GM19035 (cell line): ENCODE data around the gene ENTPD5.

Experiments
- ATAC-seq: cut with Tn5 transposase; IDR thresholded peaks from one replicate; pipeline ENCODE4 v1.9.1; 2021; ENCODE audit not compliant: unreplicated experiment

The ENTPD5 gene

GRCh38 chr14:74018586-74019407 is at the start of gene ENTPD5, which contains the start of gene BBOF1:
Gene ENTPD5, minus strand, starts transcription at chr14:74019288. Its CDS starts 31,186 bp downstream, at chr14:73988102.
Gene BBOF1, plus strand, starts transcription at chr14:74019349. Its CDS starts 130 bp downstream, at chr14:74019479.
- ATAC-seq = peak; percentile 88

GRCh38 chr14:74065746-74066575 is 46.9 kb upstream of the ENTPD5 start:
- no peak for ATAC-seq

- no peak for ATAC-seq
Measured at GRCh38 chr14:74064883-74065282, 45.8 kb upstream of the ENTPD5 start.

- no peak for ATAC-seq
Measured at GRCh38 chr14:74064426-74064825, 45.3 kb upstream of the ENTPD5 start.

- no peak for ATAC-seq
Measured at GRCh38 chr14:74062809-74063150, 43.7 kb upstream of the ENTPD5 start.

- ATAC-seq = no peak
Measured at GRCh38 chr14:74049876-74050495, 30.9 kb upstream of the ENTPD5 start.

- ATAC-seq = no peak
Measured at GRCh38 chr14:74048281-74048680, 29.2 kb upstream of the ENTPD5 start.

GRCh38 chr14:74045522-74045921 is 26.4 kb upstream of the ENTPD5 start:
- ATAC-seq = no peak

- no peak for ATAC-seq
Measured at GRCh38 chr14:74042296-74042695, 23.2 kb upstream of the ENTPD5 start.

- ATAC-seq = no peak
Measured at GRCh38 chr14:74038020-74038859, 19.2 kb upstream of the ENTPD5 start.

GRCh38 chr14:74035556-74035955 is 16.5 kb upstream of the ENTPD5 start:
- ATAC-seq = no peak

GRCh38 chr14:74034572-74034971 is 15.5 kb upstream of the ENTPD5 start:
- ATAC-seq = no peak

- no peak for ATAC-seq
Measured at GRCh38 chr14:74029136-74029535, 10.0 kb upstream of the ENTPD5 start.

- ATAC-seq = no peak
Measured at GRCh38 chr14:74022346-74022745, 3.3 kb upstream of the ENTPD5 start.

GRCh38 chr14:74019408-74020137 is 485 bp upstream of the ENTPD5 start:
- no peak for ATAC-seq

- peak; percentile 8 for ATAC-seq
Measured at GRCh38 chr14:74018174-74018585, 908 bp downstream of the ENTPD5 start.

- no peak for ATAC-seq
Measured at GRCh38 chr14:74015963-74016362, 3.1 kb downstream of the ENTPD5 start.

- ATAC-seq = no peak
Measured at GRCh38 chr14:74015176-74015575, 3.9 kb downstream of the ENTPD5 start.

GRCh38 chr14:74014299-74014698 is 4.8 kb downstream of the ENTPD5 start:
- ATAC-seq = no peak
